HepG2 (cell line): ENCODE data around the gene MRPL14. TPM values are rescaled to one million over a fixed set of nuclear protein-coding genes. Genes with fewer than 3 reads are reported as not detected.

Experiments used
- AKAP8 ChIP-seq: sonication (generic); formaldehyde crosslinking; IDR thresholded peaks from 2 replicates; pipeline ENCODE4 v1.5.1; 2020; ENCODE audit warnings: mild to moderate bottlenecking, missing genetic modification reagents
- ELF3 ChIP-seq: IDR thresholded peaks from 2 replicates; pipeline ENCODE4 v1.6.1; 2016; ENCODE audit warnings: missing genetic modification reagents, missing compliant biosample characterization
- FOSL2 ChIP-seq: sonication (generic); formaldehyde crosslinking; IDR thresholded peaks from 2 replicates; pipeline ENCODE4 v1.4.0; 2020; ENCODE audit warnings: missing genetic modification reagents
- FOXC1 ChIP-seq: sonication (generic); formaldehyde crosslinking; IDR thresholded peaks from 2 replicates; pipeline ENCODE4 v1.8.0; 2022; ENCODE audit warnings: mild to moderate bottlenecking, missing genetic modification reagents, borderline replicate concordance
- GATA4 ChIP-seq: sonication (generic); IDR thresholded peaks from 2 replicates; pipeline ENCODE4 v1.6.1; 2016; ENCODE audit warnings: antibody characterized with exemption, low read depth, borderline replicate concordance
- HIC2 ChIP-seq: sonication (generic); formaldehyde crosslinking; IDR thresholded peaks from 2 replicates; pipeline ENCODE4 v1.9.0; 2022; ENCODE audit warnings: low read depth, missing genetic modification reagents
- IRF1 ChIP-seq: sonication (generic); formaldehyde crosslinking; IDR thresholded peaks from 2 replicates; pipeline ENCODE4 v1.4.0; 2020; ENCODE audit warnings: low read depth, mild to moderate bottlenecking, missing genetic modification reagents
- JUN ChIP-seq: sonication (generic); formaldehyde crosslinking; IDR thresholded peaks from 2 replicates; pipeline ENCODE4 v1.4.0; 2020; ENCODE audit warnings: mild to moderate bottlenecking, missing genetic modification reagents
- KDM3A ChIP-seq: IDR thresholded peaks from 2 replicates; pipeline ENCODE4 v1.6.1; 2018; ENCODE audit warnings: low read depth, missing compliant biosample characterization
- LRRFIP1 ChIP-seq: sonication (generic); formaldehyde crosslinking; conservative IDR thresholded peaks from 2 replicates; pipeline ENCODE4 v1.4.0; 2020; ENCODE audit warnings: missing genetic modification reagents
- MAF1 ChIP-seq: sonication (generic); formaldehyde crosslinking; IDR thresholded peaks from 2 replicates; pipeline ENCODE4 v1.5.0; 2020; ENCODE audit warnings: missing genetic modification reagents, borderline replicate concordance
- NFIC ChIP-seq: IDR thresholded peaks from 2 replicates; pipeline ENCODE4 v1.6.1; 2012; ENCODE audit warnings: mild to moderate bottlenecking, low read length, inconsistent platforms
- NR2F2 ChIP-seq: IDR thresholded peaks from 2 replicates; pipeline ENCODE4 v1.6.1; 2012; ENCODE audit warnings: low read depth, inconsistent platforms, borderline replicate concordance
- REPIN1 ChIP-seq: sonication (generic); formaldehyde crosslinking; IDR thresholded peaks from 2 replicates; pipeline ENCODE4 v1.8.0; 2022; ENCODE audit warnings: missing genetic modification reagents, low read depth, mild to moderate bottlenecking, borderline replicate concordance
- SNAPC2 ChIP-seq: sonication (generic); formaldehyde crosslinking; IDR thresholded peaks from 2 replicates; pipeline ENCODE4 v1.8.1; 2022; ENCODE audit warnings: mild to moderate bottlenecking, missing genetic modification reagents
- ZBTB10 ChIP-seq: sonication (generic); formaldehyde crosslinking; IDR thresholded peaks from 2 replicates; pipeline ENCODE4 v1.4.0; 2020; ENCODE audit warnings: missing genetic modification reagents, borderline replicate concordance
- ZC3H13 ChIP-seq: sonication (generic); formaldehyde crosslinking; IDR thresholded peaks from 2 replicates; pipeline ENCODE4 v1.8.1; 2023; ENCODE audit warnings: mild to moderate bottlenecking, missing genetic modification reagents, moderate library complexity
- ZKSCAN5 ChIP-seq: sonication (generic); formaldehyde crosslinking; IDR thresholded peaks from 2 replicates; pipeline ENCODE4 v1.5.1; 2020; ENCODE audit warnings: mild to moderate bottlenecking, missing genetic modification reagents
- ZNF225 ChIP-seq: sonication (generic); formaldehyde crosslinking; IDR thresholded peaks from 2 replicates; pipeline ENCODE4 v1.4.0; 2020; ENCODE audit warnings: mild to moderate bottlenecking, missing genetic modification reagents
- ZNF556 ChIP-seq: sonication (generic); formaldehyde crosslinking; IDR thresholded peaks from 2 replicates; pipeline ENCODE4 v1.4.0; 2020; ENCODE audit warnings: mild to moderate bottlenecking, missing genetic modification reagents, borderline replicate concordance
- ZNF563 ChIP-seq: sonication (generic); formaldehyde crosslinking; IDR thresholded peaks from 2 replicates; pipeline ENCODE4 v1.8.0; 2022; ENCODE audit warnings: mild to moderate bottlenecking, moderate library complexity, missing genetic modification reagents
- ZNF580 ChIP-seq: IDR thresholded peaks from 2 replicates; pipeline ENCODE4 v1.6.1; 2016; ENCODE audit warnings: low read depth, borderline replicate concordance
- polyA plus RNA-seq, 8 experiments: library from polyadenylated mRNA; depleted of rRNA in 3 of 8; stranded (reverse) in 7 of 8; unstranded in 1 of 8; fragments of >200 nt; fragmentation: Illumina TruSeq in 4 of 8; extraction: Trizol in 4 of 8; gene quantifications; 2 replicates each; pipeline versions ENCODE4 v1.2.1 to v1.2.3, GENCODE V29; 2011 to 2016; ENCODE audit warnings: low read depth in 4 of 8, missing spikeins in 1 of 8, mixed read lengths in 1 of 8; ENCODE audit not compliant: insufficient read depth in 1 of 8
- total RNA-seq, 5 experiments: library from RNA; depleted of rRNA; stranded (reverse); fragments of >200 nt; fragmentation: Illumina TruSeq; extraction: Trizol; gene quantifications; 2 replicates each; pipeline ENCODE4 v1.2.3, GENCODE V29; 2016; ENCODE audit warnings: low read depth in 1 of 5

Gene MRPL14
- total and polyA plus RNA-seq, 2 of the 13 experiments (the other 11 are each of a cell fraction or from before 2014, with no cell fraction given) = 157 to 178 TPM

GRCh38 chr6:44096612-44097011 lies 30.6 kb downstream of the MRPL14 start (continued):
- TF ChIP-seq HIC2 (peak; percentile 50; the same call in 1 of the 2 replicates), ELF3 (CRISPR knock-in tag) (no peak), AKAP8 (CRISPR knock-in tag) (no peak), LRRFIP1 (CRISPR knock-in tag) (no peak), SNAPC2 (CRISPR knock-in tag) (no peak), GATA4 (no peak), ZNF556 (CRISPR knock-in tag) (no peak), ZBTB10 (CRISPR knock-in tag) (no peak), ZC3H13 (no peak), FOSL2 (peak; percentile 25; the same call in 1 of the 2 replicates), NFIC (no peak), KDM3A (CRISPR knock-in tag) (peak; percentile 79), FOXC1 (peak; percentile 67), NR2F2 (no peak), ZKSCAN5 (CRISPR knock-in tag) (no peak), ZNF580 (CRISPR knock-in tag) (peak; percentile 46; the same call in 1 of the 2 replicates), MAF1 (no peak), IRF1 (CRISPR knock-in tag) (no peak), ZNF225 (CRISPR knock-in tag) (peak; percentile 49; the same call in 1 of the 2 replicates), ZNF563 (no peak), JUN (CRISPR knock-in tag) (no peak), REPIN1 (CRISPR knock-in tag) (peak; percentile 63; the same call in 1 of the 2 replicates)
